Measurements from ENCODE around the gene PUM2. TPM values are rescaled to one million over a fixed set of nuclear protein-coding genes. Genes with fewer than 3 reads are reported as not detected.
"Not testable (repeated sequence)": the region's sequence is repeated elsewhere in the genome, so short reads cannot be mapped to it uniquely, and the experiment has no call there.

PUM2 gene
- total and polyA plus RNA-seq, 4 donors, result 18.5 to 61.0 (median 35.1) TPM

DNA sequence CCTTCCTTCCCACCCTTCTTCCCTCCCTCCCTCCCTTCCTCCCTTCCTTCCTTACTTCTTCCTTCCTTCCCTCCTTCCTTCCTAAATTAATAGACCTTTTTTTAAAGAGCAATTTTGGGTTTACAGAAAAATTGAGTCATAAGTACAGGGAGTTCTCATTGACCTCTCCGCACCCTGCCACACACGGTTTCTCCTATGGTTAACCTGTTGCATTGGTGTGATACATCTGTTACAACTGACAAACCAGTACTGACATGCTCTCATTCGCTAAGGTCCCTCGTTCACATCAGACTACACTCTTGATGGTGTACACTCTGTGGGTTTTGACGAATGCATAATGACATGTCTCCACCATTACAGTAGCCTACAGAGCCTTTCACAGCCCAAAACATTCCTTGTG, 114.1 kb downstream of the PUM2 start:
- Histone ChIP-seq H3K36me3 (ENCODE audit: control insufficient read depth in 4 of 4, insufficient read depth in 3 of 4, low read depth in 1 of 4, low read length in 3 of 4) (no peaks in the 10 kb centered on the region), H3K4me1 (ENCODE audit: control insufficient read depth in 4 of 4, insufficient read depth in 4 of 4, low read length in 3 of 4) (no peaks in the 10 kb centered on the region), H3K9ac (ENCODE audit: low read depth in 1 of 2, low read length in 2 of 2) (no peak overlapping the region), H3K9me3 (ENCODE audit: control insufficient read depth in 4 of 4, low read length in 3 of 4) (no peaks in the 10 kb centered on the region), H3K4me3 (ENCODE audit: low read depth in 1 of 3, low read length in 3 of 3) (no peak overlapping the region), H3K27ac (ENCODE audit: low read depth in 1 of 2, low read length in 2 of 2) (no peak overlapping the region), H3K27me3 (ENCODE audit: control insufficient read depth in 4 of 4, insufficient read depth in 4 of 4, low read length in 3 of 4) (no peaks in the 10 kb centered on the region)
- DNase-seq (ENCODE audit: low spot score), result no peak
- 91% methylated on average over 5 of the region's 5 CpGs for WGBS
- TF ChIP-seq EGR1 (IDR thresholded peaks at IDR 0.05; ENCODE audit: low read depth in 2 of 2), result no peak
- TF ChIP-seq NR2F2 (IDR thresholded peaks at IDR 0.05), result no peak
- no peak for TF ChIP-seq RXRA (IDR thresholded peaks at IDR 0.05)
- no peak for TF ChIP-seq FOXA1 (IDR thresholded peaks at IDR 0.05)
- TF ChIP-seq YY1 (IDR thresholded peaks at IDR 0.05), result no peak
- TF ChIP-seq, protein P1, sequence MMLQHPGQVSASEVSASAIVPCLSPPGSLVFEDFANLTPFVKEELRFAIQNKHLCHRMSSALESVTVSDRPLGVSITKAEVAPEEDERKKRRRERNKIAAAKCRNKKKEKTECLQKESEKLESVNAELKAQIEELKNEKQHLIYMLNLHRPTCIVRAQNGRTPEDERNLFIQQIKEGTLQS (IDR thresholded peaks at IDR 0.05), result no peak
- TF ChIP-seq SP1 (IDR thresholded peaks at IDR 0.05), result no peak
- no peak for TF ChIP-seq HNF4G (IDR thresholded peaks at IDR 0.05)
- TF ChIP-seq FOXA2 (IDR thresholded peaks at IDR 0.05), result no peak
- TF ChIP-seq RAD21 (IDR thresholded peaks at IDR 0.05), result no peak
- TF ChIP-seq JUND (IDR thresholded peaks at IDR 0.05), result no peak
- TF ChIP-seq, protein P2, sequence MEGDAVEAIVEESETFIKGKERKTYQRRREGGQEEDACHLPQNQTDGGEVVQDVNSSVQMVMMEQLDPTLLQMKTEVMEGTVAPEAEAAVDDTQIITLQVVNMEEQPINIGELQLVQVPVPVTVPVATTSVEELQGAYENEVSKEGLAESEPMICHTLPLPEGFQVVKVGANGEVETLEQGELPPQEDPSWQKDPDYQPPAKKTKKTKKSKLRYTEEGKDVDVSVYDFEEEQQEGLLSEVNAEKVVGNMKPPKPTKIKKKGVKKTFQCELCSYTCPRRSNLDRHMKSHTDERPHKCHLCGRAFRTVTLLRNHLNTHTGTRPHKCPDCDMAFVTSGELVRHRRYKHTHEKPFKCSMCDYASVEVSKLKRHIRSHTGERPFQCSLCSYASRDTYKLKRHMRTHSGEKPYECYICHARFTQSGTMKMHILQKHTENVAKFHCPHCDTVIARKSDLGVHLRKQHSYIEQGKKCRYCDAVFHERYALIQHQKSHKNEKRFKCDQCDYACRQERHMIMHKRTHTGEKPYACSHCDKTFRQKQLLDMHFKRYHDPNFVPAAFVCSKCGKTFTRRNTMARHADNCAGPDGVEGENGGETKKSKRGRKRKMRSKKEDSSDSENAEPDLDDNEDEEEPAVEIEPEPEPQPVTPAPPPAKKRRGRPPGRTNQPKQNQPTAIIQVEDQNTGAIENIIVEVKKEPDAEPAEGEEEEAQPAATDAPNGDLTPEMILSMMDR (IDR thresholded peaks at IDR 0.05; ENCODE audit: low read depth, low read length, missing input control), result no peak
- TF ChIP-seq HNF4A (conservative IDR thresholded peaks at IDR 0.05), result no peak
- TF ChIP-seq, protein P3, sequence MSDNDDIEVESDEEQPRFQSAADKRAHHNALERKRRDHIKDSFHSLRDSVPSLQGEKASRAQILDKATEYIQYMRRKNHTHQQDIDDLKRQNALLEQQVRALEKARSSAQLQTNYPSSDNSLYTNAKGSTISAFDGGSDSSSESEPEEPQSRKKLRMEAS (IDR thresholded peaks at IDR 0.05), result no peak
- TF ChIP-seq GABPA (IDR thresholded peaks at IDR 0.05 in 1 of 2, conservative IDR thresholded peaks at IDR 0.05 in 1 of 2), result no peak

DNA sequence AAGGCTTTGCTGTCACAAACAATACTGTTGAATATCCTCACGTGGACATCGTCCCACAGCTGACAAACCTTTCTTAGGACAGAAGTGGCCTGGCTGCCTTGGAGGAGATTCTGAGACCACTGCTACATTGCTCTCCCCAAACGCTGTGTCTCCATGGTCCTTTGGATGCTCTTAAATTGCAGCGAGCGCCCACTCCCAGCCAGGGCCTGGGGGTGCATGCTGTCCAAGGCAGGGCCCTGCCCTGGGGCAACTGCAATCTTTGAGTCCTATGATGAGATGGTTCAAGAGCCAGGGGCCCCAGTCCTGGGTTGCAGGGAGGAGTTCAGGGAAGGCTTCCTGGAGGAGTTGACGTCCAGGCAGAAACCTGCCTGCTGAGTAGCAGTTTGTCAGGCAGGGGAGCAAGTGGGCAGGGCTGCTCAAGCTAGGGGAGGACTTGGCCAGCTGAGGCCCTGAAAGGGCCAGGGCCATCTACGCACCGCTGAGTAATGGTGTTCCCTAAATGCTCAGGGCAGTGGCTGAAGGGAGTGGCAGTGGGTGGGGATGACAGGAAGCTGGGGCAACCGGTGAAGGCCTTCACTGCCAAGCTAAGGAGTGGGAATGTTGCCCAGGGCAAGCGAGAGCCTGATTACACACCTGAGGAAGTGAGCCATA, 114.9 kb downstream of the PUM2 start:
- H3K27me3 ChIP-seq (ENCODE audit: control insufficient read depth in 4 of 4, insufficient read depth in 4 of 4, low read length in 3 of 4), result no peaks in the 10 kb centered on the region
- no peak overlapping the region for H3K4me3 ChIP-seq (ENCODE audit: low read depth in 1 of 3, low read length in 3 of 3)
- 86% methylated on average over 10 of the region's 10 CpGs for WGBS
- H3K27ac ChIP-seq (ENCODE audit: low read depth in 1 of 2, low read length in 2 of 2), result no peak overlapping the region
- no peaks in the 10 kb centered on the region for H3K36me3 ChIP-seq (ENCODE audit: control insufficient read depth in 4 of 4, insufficient read depth in 3 of 4, low read depth in 1 of 4, low read length in 3 of 4)
- no peak for DNase-seq (ENCODE audit: low spot score)
- TF ChIP-seq, protein P1 (IDR thresholded peaks at IDR 0.05), result no peak
- TF ChIP-seq, protein P2 (IDR thresholded peaks at IDR 0.05; ENCODE audit: low read depth, low read length, missing input control), result no peak
- H3K9me3 ChIP-seq (ENCODE audit: control insufficient read depth in 4 of 4, low read length in 3 of 4), result no peaks in the 10 kb centered on the region
- H3K9ac ChIP-seq (ENCODE audit: low read depth in 1 of 2, low read length in 2 of 2), result no peak overlapping the region
- no peaks in the 10 kb centered on the region for H3K4me1 ChIP-seq (ENCODE audit: control insufficient read depth in 4 of 4, insufficient read depth in 4 of 4, low read length in 3 of 4)

DNA sequence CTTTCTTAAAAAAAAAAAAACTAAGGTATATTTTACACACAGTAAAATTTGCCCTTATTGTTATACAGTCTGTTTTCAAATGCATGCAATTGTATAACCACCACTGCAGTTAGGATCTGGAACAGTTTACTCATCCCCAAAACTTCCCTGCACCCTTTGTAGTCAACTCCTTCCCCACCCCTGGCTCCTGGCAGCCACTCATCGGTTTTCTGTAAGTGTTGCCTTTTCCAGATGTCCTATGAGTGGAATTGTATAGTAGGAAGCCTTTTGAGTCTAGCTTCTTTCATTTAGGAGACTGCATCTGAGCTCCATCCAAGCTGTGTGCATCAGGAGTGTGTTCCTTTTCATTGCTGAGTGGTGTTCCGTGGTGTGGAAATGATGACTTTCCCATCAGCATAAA, 116.0 kb downstream of the PUM2 start:
- not testable (repeated sequence) for H3K4me3 ChIP-seq (ENCODE audit: low read depth in 1 of 3, low read length in 3 of 3); H3K36me3 ChIP-seq (ENCODE audit: control insufficient read depth in 4 of 4, insufficient read depth in 3 of 4, low read depth in 1 of 4, low read length in 3 of 4); H3K4me1 ChIP-seq (ENCODE audit: control insufficient read depth in 4 of 4, insufficient read depth in 4 of 4, low read length in 3 of 4); H3K27me3 ChIP-seq (ENCODE audit: control insufficient read depth in 4 of 4, insufficient read depth in 4 of 4, low read length in 3 of 4); H3K27ac ChIP-seq (ENCODE audit: low read depth in 1 of 2, low read length in 2 of 2); H3K9ac ChIP-seq (ENCODE audit: low read depth in 1 of 2, low read length in 2 of 2); H3K9me3 ChIP-seq (ENCODE audit: control insufficient read depth in 4 of 4, low read length in 3 of 4); DNase-seq (ENCODE audit: low spot score)
- WGBS, result 88% methylated on average over 2 of the region's 2 CpGs

Measured in liver (tissue), 9 donors.